HL-60 (cell line): Measurements from ENCODE around the gene CIZ1.

Source experiments
- DNase-seq, 2 experiments: peaks; one replicate each; pipeline ENCODE4 v3.0.0-alpha.2; 2010 to 2020; ENCODE audit warnings: low read depth in 1 of 2, low spot score in 1 of 2
- H3K27ac ChIP-seq: fragments of 250-450 bp; sonication (Bioruptor Pico); replicated peaks from 2 replicates; pipeline ENCODE4 v1.5.1; 2020; ENCODE audit warnings: mild to moderate bottlenecking, moderate library complexity
- H3K27me3 ChIP-seq: fragments of 250-450 bp; sonication (Bioruptor Pico); 2 replicates; pipeline ENCODE4 v1.5.1; 2021; ENCODE audit warnings: mild to moderate bottlenecking, moderate library complexity; ENCODE audit not compliant: insufficient read depth, poor library complexity, severe bottlenecking
- H3K4me3 ChIP-seq: replicated peaks from 2 replicates; pipeline ENCODE4 v1.5.1; 2011; ENCODE audit warnings: mild to moderate bottlenecking, control low read depth, low read length; ENCODE audit not compliant: insufficient read depth
- GABPA ChIP-seq: IDR thresholded peaks from 2 replicates; pipeline ENCODE4 v1.6.1; 2012; ENCODE audit warnings: low read depth
- POLR2AphosphoS5 ChIP-seq: IDR thresholded peaks from 2 replicates; pipeline ENCODE4 v1.6.1; 2012; ENCODE audit warnings: low read depth
- SPI1 ChIP-seq: IDR thresholded peaks from 2 replicates; pipeline ENCODE4 v1.6.1; 2012; ENCODE audit warnings: low read depth, mild to moderate bottlenecking, borderline replicate concordance
- TF ChIP-seq, protein P1 (sequence below): IDR thresholded peaks from one replicate; pipeline ENCODE4 v1.5.1; 2011; ENCODE audit warnings: low read length, control low read depth, inconsistent platforms; ENCODE audit not compliant: insufficient read depth
- TF ChIP-seq, protein P2 (sequence below): IDR thresholded peaks from 2 replicates; pipeline ENCODE4 v1.6.1; 2012; ENCODE audit warnings: low read depth; ENCODE audit not compliant: insufficient replicate concordance

CIZ1 gene

DNA sequence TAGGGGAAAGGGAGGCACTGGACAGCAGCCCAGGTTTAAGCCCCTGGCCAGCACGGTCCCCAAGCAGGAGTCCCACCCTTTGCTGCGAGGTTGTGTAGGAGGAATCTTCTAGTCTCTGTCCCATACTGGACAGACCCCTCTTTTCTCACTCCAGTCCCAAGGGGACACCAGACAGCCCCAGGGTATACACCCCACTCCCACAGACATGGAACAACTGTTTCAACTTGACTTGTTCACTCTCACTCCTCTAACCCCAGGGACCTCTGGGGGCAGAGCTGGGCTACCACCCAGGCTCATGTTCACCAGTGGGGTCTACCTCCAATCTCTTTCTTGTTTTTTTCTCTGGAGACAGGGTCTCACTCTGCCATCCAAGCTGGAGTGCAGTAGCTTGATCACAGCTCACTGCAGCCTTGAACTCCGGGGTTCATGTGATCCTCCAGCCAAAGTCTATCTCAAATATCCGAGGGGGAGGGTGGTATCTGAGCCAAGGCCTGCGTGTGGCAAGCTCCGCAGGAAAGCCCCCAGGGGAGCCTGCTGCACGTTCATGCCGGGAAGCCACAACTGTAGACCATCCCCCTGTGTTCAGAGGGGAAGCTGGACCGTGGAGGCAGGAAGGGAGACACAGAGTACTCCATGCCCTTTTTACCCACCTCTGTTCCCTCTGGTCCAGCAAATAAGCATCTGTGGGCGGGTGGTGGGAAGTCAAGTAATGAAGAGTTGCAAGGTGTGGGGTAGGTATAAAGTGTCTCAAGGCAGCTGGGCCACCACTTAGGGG is 65.6 kb downstream of the CIZ1 start:
- TF ChIP-seq, protein P1, sequence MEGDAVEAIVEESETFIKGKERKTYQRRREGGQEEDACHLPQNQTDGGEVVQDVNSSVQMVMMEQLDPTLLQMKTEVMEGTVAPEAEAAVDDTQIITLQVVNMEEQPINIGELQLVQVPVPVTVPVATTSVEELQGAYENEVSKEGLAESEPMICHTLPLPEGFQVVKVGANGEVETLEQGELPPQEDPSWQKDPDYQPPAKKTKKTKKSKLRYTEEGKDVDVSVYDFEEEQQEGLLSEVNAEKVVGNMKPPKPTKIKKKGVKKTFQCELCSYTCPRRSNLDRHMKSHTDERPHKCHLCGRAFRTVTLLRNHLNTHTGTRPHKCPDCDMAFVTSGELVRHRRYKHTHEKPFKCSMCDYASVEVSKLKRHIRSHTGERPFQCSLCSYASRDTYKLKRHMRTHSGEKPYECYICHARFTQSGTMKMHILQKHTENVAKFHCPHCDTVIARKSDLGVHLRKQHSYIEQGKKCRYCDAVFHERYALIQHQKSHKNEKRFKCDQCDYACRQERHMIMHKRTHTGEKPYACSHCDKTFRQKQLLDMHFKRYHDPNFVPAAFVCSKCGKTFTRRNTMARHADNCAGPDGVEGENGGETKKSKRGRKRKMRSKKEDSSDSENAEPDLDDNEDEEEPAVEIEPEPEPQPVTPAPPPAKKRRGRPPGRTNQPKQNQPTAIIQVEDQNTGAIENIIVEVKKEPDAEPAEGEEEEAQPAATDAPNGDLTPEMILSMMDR = no peak
- TF ChIP-seq, protein P2, sequence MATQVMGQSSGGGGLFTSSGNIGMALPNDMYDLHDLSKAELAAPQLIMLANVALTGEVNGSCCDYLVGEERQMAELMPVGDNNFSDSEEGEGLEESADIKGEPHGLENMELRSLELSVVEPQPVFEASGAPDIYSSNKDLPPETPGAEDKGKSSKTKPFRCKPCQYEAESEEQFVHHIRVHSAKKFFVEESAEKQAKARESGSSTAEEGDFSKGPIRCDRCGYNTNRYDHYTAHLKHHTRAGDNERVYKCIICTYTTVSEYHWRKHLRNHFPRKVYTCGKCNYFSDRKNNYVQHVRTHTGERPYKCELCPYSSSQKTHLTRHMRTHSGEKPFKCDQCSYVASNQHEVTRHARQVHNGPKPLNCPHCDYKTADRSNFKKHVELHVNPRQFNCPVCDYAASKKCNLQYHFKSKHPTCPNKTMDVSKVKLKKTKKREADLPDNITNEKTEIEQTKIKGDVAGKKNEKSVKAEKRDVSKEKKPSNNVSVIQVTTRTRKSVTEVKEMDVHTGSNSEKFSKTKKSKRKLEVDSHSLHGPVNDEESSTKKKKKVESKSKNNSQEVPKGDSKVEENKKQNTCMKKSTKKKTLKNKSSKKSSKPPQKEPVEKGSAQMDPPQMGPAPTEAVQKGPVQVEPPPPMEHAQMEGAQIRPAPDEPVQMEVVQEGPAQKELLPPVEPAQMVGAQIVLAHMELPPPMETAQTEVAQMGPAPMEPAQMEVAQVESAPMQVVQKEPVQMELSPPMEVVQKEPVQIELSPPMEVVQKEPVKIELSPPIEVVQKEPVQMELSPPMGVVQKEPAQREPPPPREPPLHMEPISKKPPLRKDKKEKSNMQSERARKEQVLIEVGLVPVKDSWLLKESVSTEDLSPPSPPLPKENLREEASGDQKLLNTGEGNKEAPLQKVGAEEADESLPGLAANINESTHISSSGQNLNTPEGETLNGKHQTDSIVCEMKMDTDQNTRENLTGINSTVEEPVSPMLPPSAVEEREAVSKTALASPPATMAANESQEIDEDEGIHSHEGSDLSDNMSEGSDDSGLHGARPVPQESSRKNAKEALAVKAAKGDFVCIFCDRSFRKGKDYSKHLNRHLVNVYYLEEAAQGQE = no peak
- H3K27me3 ChIP-seq = no peaks in the 10 kb centered on the region
- H3K27ac ChIP-seq = 0 out of 2 replicates have a peak overlapping the region, but pooled peaks have one; percentile 3
- no peak for DNase-seq
- H3K4me3 ChIP-seq = peak overlapping the region; percentile 93

DNA sequence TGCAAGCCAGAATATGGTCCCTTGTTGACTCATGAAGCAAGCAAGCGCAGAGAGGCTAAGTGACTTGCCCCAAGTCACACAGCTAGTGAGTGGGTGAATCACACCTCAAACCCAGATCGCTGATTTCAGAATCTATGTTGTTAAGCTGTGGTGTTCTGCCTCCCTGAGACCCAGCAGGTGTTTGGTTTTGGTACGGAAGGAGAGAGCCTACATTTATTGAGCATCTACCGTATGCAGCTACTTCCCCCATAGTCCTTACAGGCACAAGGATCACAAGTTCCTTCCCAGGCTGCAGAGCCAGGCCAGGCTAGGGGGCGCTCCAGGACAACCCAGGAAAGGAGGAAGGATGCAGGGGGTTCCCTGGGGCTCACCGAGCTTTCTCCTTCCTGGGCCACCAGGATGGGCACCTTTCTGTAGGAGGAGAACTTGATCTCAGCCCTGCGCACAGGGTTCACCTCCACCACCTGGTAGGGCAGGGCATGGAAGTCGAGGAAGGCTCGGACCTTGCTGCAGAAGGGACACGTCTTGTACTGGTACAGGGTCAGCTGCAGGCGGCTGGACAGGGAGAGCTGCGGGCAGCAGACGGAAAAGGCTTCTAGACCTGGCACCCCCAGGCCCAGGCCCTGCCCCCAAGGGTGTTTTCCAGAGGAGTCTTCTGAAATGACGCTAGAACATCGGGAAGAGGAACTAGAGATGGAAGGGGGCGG is 66.3 kb downstream of the CIZ1 start:
- H3K4me3 ChIP-seq = no peak overlapping the region
- TF ChIP-seq GABPA (no peak), POLR2AphosphoS5 (no peak), SPI1 (peak; percentile 33; the same call in 1 of the 2 replicates)
- TF ChIP-seq, protein P1 = peak; percentile 47
- TF ChIP-seq, protein P2 = no peak
- H3K27me3 ChIP-seq = no peaks in the 10 kb centered on the region
- peak; percentile 65 to 83 for DNase-seq
- no peak overlapping the region for H3K27ac ChIP-seq

DNA sequence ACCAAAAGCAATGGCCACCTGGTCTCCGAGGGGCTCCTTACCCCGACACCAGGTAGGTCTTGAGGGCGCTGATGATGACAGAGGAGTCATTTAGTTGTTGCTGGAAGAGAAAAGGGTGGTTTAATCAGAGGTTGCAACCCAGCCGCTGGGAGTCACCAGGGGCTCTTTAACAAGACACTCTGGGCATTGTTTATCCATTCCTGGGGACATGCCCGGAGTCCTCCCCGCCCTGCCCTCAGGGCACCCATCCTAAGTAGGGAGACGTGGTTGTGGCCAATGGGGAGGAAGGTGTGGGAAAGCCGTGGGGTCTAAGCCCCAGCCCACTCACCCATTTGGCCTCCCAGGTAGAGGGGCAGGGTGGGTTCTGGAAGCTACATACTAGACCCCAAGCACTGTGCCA is 66.9 kb downstream of the CIZ1 start:
- DNase-seq = no peak
- no peak overlapping the region for H3K27ac ChIP-seq
- no peak for TF ChIP-seq SPI1
- no peak for TF ChIP-seq POLR2AphosphoS5
- TF ChIP-seq GABPA = no peak
- TF ChIP-seq, protein P2 = no peak
- TF ChIP-seq, protein P1 = no peak
- no peak overlapping the region for H3K4me3 ChIP-seq
- no peaks in the 10 kb centered on the region for H3K27me3 ChIP-seq
